Esophagus muscularis mucosa (tissue), 4 donors: Measurements from ENCODE around the gene TP53I13. TPM values are rescaled to one million over a fixed set of nuclear protein-coding genes. Genes with fewer than 3 reads are reported as not detected.

Experiments
- DNase-seq: peaks from one replicate; pipeline ENCODE4 v3.0.0-alpha.2; 2017; ENCODE audit errors: extremely low spot score
- H3K27ac ChIP-seq, 4 donors: fragments of 200-600 bp; sonication (generic); replicated peaks in 1 of 4; 1 replicate in 3 of 4; 2 replicates in 1 of 4; pipeline ENCODE4 v1.5.1; 2016 to 2019; ENCODE audit warnings: mild to moderate bottlenecking in 1 of 4
- H3K27me3 ChIP-seq, 4 donors: fragments of 200-600 bp; sonication (generic); one replicate each; pipeline versions ENCODE4 v1.5.1 to v1.6.0; 2016 to 2019
- H3K36me3 ChIP-seq, 4 donors: fragments of 200-600 bp; sonication (generic); one replicate each; pipeline ENCODE4 v1.5.1; 2016 to 2019
- H3K4me1 ChIP-seq, 4 donors: fragments of 200-600 bp; sonication (generic); one replicate each; pipeline ENCODE4 v1.5.1; 2016 to 2019
- H3K4me3 ChIP-seq, 4 donors: fragments of 200-600 bp; sonication (generic); 1 replicate in 2 of 4; 2 replicates in 2 of 4; pipeline ENCODE4 v1.5.1; 2016 to 2019; ENCODE audit warnings: mild to moderate bottlenecking in 4 of 4, moderate library complexity in 1 of 4
- H3K9me3 ChIP-seq, 4 donors: fragments of 200-600 bp; sonication (generic); 1 replicate in 3 of 4; 2 replicates in 1 of 4; pipeline ENCODE4 v1.5.1; 2016 to 2019
- CTCF ChIP-seq, 3 experiments: fragments of 200-600 bp in 2 of 3; fragments of 450-650 bp in 1 of 3; sonication (generic) in 2 of 3; IDR thresholded peaks; one replicate each; pipeline ENCODE4 v1.5.1; 2017 to 2019; ENCODE audit warnings: antibody characterized with exemption in 3 of 3, mild to moderate bottlenecking in 2 of 3, moderate library complexity in 1 of 3
- EP300 ChIP-seq: sonication (generic); formaldehyde crosslinking; IDR thresholded peaks from one replicate; pipeline ENCODE4 v1.6.1; 2017; ENCODE audit warnings: antibody characterized with exemption
- POLR2A ChIP-seq: fragments of 450-650 bp; IDR thresholded peaks from one replicate; pipeline ENCODE4 v1.6.1; 2017; ENCODE audit warnings: antibody characterized with exemption, moderate library complexity, mild to moderate bottlenecking, low read depth
- POLR2AphosphoS5 ChIP-seq, 2 donors: sonication (generic); formaldehyde crosslinking; IDR thresholded peaks; one replicate each; pipeline ENCODE4 v1.6.1; 2017; ENCODE audit warnings: antibody characterized with exemption in 2 of 2
- WGBS: methylation state at CpG from one replicate; pipeline ENCODE4 v1.1.5; 2018; 5-methylcytosine and 5-hydroxymethylcytosine counted together
- intact Hi-C: fragments of 100-400 bp; cut with DNase I; formaldehyde crosslinking; loops from one replicate; pipeline ENCODE4 v1.15.1; 2023
- total RNA-seq, 4 donors: library from RNA; depleted of rRNA; stranded (reverse); fragments of >200 nt; gene quantifications; one replicate each; pipeline versions ENCODE4 v1.1.0 to v1.2.1, GENCODE V29; 2016

TP53I13 gene
- total RNA-seq, 4 donors from 2014 or later = 40.9 to 72.6 (median 55.7) TPM

GRCh38 chr17:29616300-29617048 lies 48.0 kb downstream of the TP53I13 start:
- no peak for DNase-seq
- H3K27ac ChIP-seq = peak overlapping the region in 3 of 4 donors; percentile 62 to 72 (median 69)
- intact Hi-C loops = loop anchor here (5.0 to 10.0 kb wide), 2 partner anchors 34 to 158 kb away; no protein-coding TSS in a partner anchor
- H3K9me3 ChIP-seq = no peaks in the 10 kb centered on the region
- peaks cover 89 to 90% (median 89%) of the 10 kb centered on the region in 4 donors for H3K4me1 ChIP-seq
- 54% methylated on average over 19 of the region's 32 CpGs for WGBS
- H3K4me3 ChIP-seq = peak overlapping the region; percentile 48 to 55 (median 50)
- peaks cover 0 to 6% (median 0%) of the 10 kb centered on the region in 4 donors for H3K27me3 ChIP-seq
- no peak for TF ChIP-seq POLR2A
- TF ChIP-seq CTCF (IDR thresholded peaks at IDR 0.05) = no peak
- no peak for TF ChIP-seq EP300
- TF ChIP-seq POLR2AphosphoS5 (IDR thresholded peaks at IDR 0.05) = no peak
- H3K36me3 ChIP-seq = no peaks in the 10 kb centered on the region

GRCh38 chr17:29617125-29617480 lies 48.6 kb downstream of the TP53I13 start:
- Histone ChIP-seq H3K4me3 (peak overlapping the region; percentile 38 to 55 (median 47)), H3K4me1 (peaks cover 95 to 97% (median 96%) of the 10 kb centered on the region in 4 donors), H3K27me3 (peaks cover 0 to 6% (median 0%) of the 10 kb centered on the region in 4 donors), H3K36me3 (no peaks in the 10 kb centered on the region), H3K27ac (peak overlapping the region in 1 of 4 donors; percentile 56), H3K9me3 (no peaks in the 10 kb centered on the region)
- whole genome bisulfite sequencing = 17% methylated on average over 11 of the region's 16 CpGs
- no peak for TF ChIP-seq EP300
- TF ChIP-seq POLR2AphosphoS5 (IDR thresholded peaks at IDR 0.05) = peak; percentile 38 to 39
- TF ChIP-seq POLR2A = no peak
- TF ChIP-seq CTCF (IDR thresholded peaks at IDR 0.05) = peak; percentile 36 to 56 (median 40)
- intact Hi-C loops = loop anchor here (5.0 to 10.0 kb wide), 2 partner anchors 35 to 158 kb away; no protein-coding TSS in a partner anchor
- DNase-seq = no peak

- peaks cover 95 to 100% (median 98%) of the 10 kb centered on the region in 4 donors for H3K4me1 ChIP-seq
- H3K36me3 ChIP-seq = no peaks in the 10 kb centered on the region
- no peak for DNase-seq
- intact Hi-C loops = loop anchor here (5.0 to 10.0 kb wide), 2 partner anchors 35 to 157 kb away; no protein-coding TSS in a partner anchor
- H3K27ac ChIP-seq = peak overlapping the region; percentile 35 to 64 (median 55)
- H3K9me3 ChIP-seq = no peaks in the 10 kb centered on the region
- peaks cover 0 to 6% (median 0%) of the 10 kb centered on the region in 4 donors for H3K27me3 ChIP-seq
- H3K4me3 ChIP-seq = peak overlapping the region; percentile 38 to 55 (median 47)
- 13% methylated on average over 22 of the region's 68 CpGs for WGBS
- TF ChIP-seq CTCF (IDR thresholded peaks at IDR 0.05) (peak; percentile 50 to 77 (median 63)), POLR2A (no peak), POLR2AphosphoS5 (IDR thresholded peaks at IDR 0.05) (peak in 1 of 2 donors; percentile 51), EP300 (no peak)
Observed at GRCh38 chr17:29617481-29618271, 49.2 kb downstream of the TP53I13 start.

- H3K9me3 ChIP-seq = no peaks in the 10 kb centered on the region
- H3K36me3 ChIP-seq = no peaks in the 10 kb centered on the region
- intact Hi-C loops = loop anchor here (5.0 to 10.0 kb wide), 2 partner anchors 36 to 156 kb away; no protein-coding TSS in a partner anchor
- peaks cover 92 to 100% (median 98%) of the 10 kb centered on the region in 4 donors for H3K4me1 ChIP-seq
- H3K4me3 ChIP-seq = peak overlapping the region; percentile 38 to 55 (median 47)
- H3K27ac ChIP-seq = peak overlapping the region in 3 of 4 donors; percentile 54 to 90 (median 64)
- WGBS = 56% methylated on average over 17 of the region's 22 CpGs
- TF ChIP-seq CTCF (IDR thresholded peaks at IDR 0.05) (peak in 1 of 3 experiments; percentile 8), POLR2AphosphoS5 (IDR thresholded peaks at IDR 0.05) (no peak)
- no peak for DNase-seq
- H3K27me3 ChIP-seq = peaks cover 0 to 6% (median 0%) of the 10 kb centered on the region in 4 donors
Observed at GRCh38 chr17:29618272-29619065, 50.0 kb downstream of the TP53I13 start.
